Stimulated activated CD8-positive, alpha-beta memory T cell treated with anti-CD3 and anti-CD28 coated beads, Interleukin-2, amount 100 ng/mL, for 48 hours (primary cell): ENCODE measurements around the gene RSAD1.

Experiments
- DNase-seq, 2 donors: peaks; one replicate each; pipeline ENCODE4 v3.0.0-alpha.2; 2020; ENCODE audit warnings: low read depth in 2 of 2

RSAD1 gene

GRCh38 chr17:50519141-50519834 lies 40.6 kb downstream of the RSAD1 start:
- no peak for DNase-seq

- no peak for DNase-seq
Measured at GRCh38 chr17:50520483-50520882, 41.8 kb downstream of the RSAD1 start.

- no peak for DNase-seq
Measured at GRCh38 chr17:50521514-50521913, 42.9 kb downstream of the RSAD1 start.

- no peak for DNase-seq
Measured at GRCh38 chr17:50522766-50523165, 44.1 kb downstream of the RSAD1 start.

- no peak for DNase-seq
Measured at GRCh38 chr17:50523208-50523607, 44.5 kb downstream of the RSAD1 start.

GRCh38 chr17:50524838-50525237 lies 46.2 kb downstream of the RSAD1 start:
- DNase-seq, result no peak

GRCh38 chr17:50527155-50527762 lies 48.6 kb downstream of the RSAD1 start:
- no peak for DNase-seq

GRCh38 chr17:50527949-50528474 lies 49.4 kb downstream of the RSAD1 start:
- DNase-seq, result no peak

GRCh38 chr17:50529849-50530248 lies 51.2 kb downstream of the RSAD1 start:
- DNase-seq, result no peak

- DNase-seq, result no peak
Measured at GRCh38 chr17:50531428-50532025, 52.9 kb downstream of the RSAD1 start.

GRCh38 chr17:50532452-50533024 lies 53.9 kb downstream of the RSAD1 start, which contains the start of gene EPN3:
Gene EPN3 (plus strand): TSS chr17:50532735. CDS start chr17:50536557, 3,822 bp downstream.
- DNase-seq, result no peak

- DNase-seq, result no peak
Measured at GRCh38 chr17:50533185-50533584, 54.5 kb downstream of the RSAD1 start.

GRCh38 chr17:50533720-50534148 lies 55.1 kb downstream of the RSAD1 start:
- no peak for DNase-seq

GRCh38 chr17:50534222-50534978 lies 55.7 kb downstream of the RSAD1 start:
- no peak for DNase-seq

GRCh38 chr17:50534979-50535326 lies 56.3 kb downstream of the RSAD1 start:
- no peak for DNase-seq

GRCh38 chr17:50535407-50535806 lies 56.7 kb downstream of the RSAD1 start:
- DNase-seq, result no peak
